HepG2 (cell line): ENCODE results near the gene STKLD1. TPM values are rescaled to one million over a fixed set of nuclear protein-coding genes. Genes with fewer than 3 reads are reported as not detected.

ENCODE experiments used
- AKAP8 ChIP-seq: sonication (generic); formaldehyde crosslinking; IDR thresholded peaks from 2 replicates; pipeline ENCODE4 v1.5.1; 2020; ENCODE audit warnings: mild to moderate bottlenecking, missing genetic modification reagents
- FOXO4 ChIP-seq: sonication (generic); formaldehyde crosslinking; conservative IDR thresholded peaks from 2 replicates; pipeline ENCODE4 v1.8.1; 2023; ENCODE audit warnings: missing genetic modification reagents
- GMEB2 ChIP-seq: IDR thresholded peaks from 2 replicates; pipeline ENCODE4 v1.6.1; 2016; ENCODE audit warnings: missing biosample characterization, missing genetic modification reagents, low read depth
- HMG20A ChIP-seq: IDR thresholded peaks from 2 replicates; pipeline ENCODE4 v1.6.1; 2016; ENCODE audit warnings: borderline replicate concordance
- MIER2 ChIP-seq: IDR thresholded peaks from 2 replicates; pipeline ENCODE4 v1.6.1; 2016; ENCODE audit warnings: missing biosample characterization, missing genetic modification reagents
- RNF2 ChIP-seq: fragments of 450-650 bp; conservative IDR thresholded peaks from 2 replicates; pipeline ENCODE4 v1.6.1; 2016; ENCODE audit warnings: low read depth
- STAT6 ChIP-seq: sonication (generic); formaldehyde crosslinking; IDR thresholded peaks from 2 replicates; pipeline ENCODE4 v1.4.0; 2020; ENCODE audit warnings: missing genetic modification reagents, mild to moderate bottlenecking, borderline replicate concordance
- ZBTB33 ChIP-seq: sonication (generic); formaldehyde crosslinking; IDR thresholded peaks from 2 replicates; pipeline ENCODE4 v1.4.0; 2020; ENCODE audit warnings: missing genetic modification reagents
- ZC3H13 ChIP-seq: sonication (generic); formaldehyde crosslinking; IDR thresholded peaks from 2 replicates; pipeline ENCODE4 v1.8.1; 2023; ENCODE audit warnings: mild to moderate bottlenecking, missing genetic modification reagents, moderate library complexity
- ZFP90 ChIP-seq: sonication (generic); formaldehyde crosslinking; IDR thresholded peaks from 2 replicates; pipeline ENCODE4 v1.8.0; 2022; ENCODE audit warnings: missing genetic modification reagents, mild to moderate bottlenecking, inconsistent platforms, borderline replicate concordance
- ZNF256 ChIP-seq: sonication (generic); formaldehyde crosslinking; conservative IDR thresholded peaks from 2 replicates; pipeline ENCODE4 v1.4.0; 2020; ENCODE audit warnings: missing genetic modification reagents
- ZNF337 ChIP-seq: sonication (generic); formaldehyde crosslinking; IDR thresholded peaks from 2 replicates; pipeline ENCODE4 v1.5.1; 2020; ENCODE audit warnings: missing genetic modification reagents, low read depth, mild to moderate bottlenecking, borderline replicate concordance
- ZNF557 ChIP-seq: sonication (generic); formaldehyde crosslinking; IDR thresholded peaks from 2 replicates; pipeline ENCODE4 v1.4.0; 2020; ENCODE audit warnings: missing genetic modification reagents
- ZNF570 ChIP-seq: sonication (generic); formaldehyde crosslinking; IDR thresholded peaks from 2 replicates; pipeline ENCODE4 v1.4.0; 2020; ENCODE audit warnings: mild to moderate bottlenecking, missing genetic modification reagents, borderline replicate concordance
- ZNF672 ChIP-seq: sonication (generic); formaldehyde crosslinking; IDR thresholded peaks from 2 replicates; pipeline ENCODE4 v1.8.1; 2022; ENCODE audit warnings: missing genetic modification reagents
- ZNF687 ChIP-seq: sonication (generic); formaldehyde crosslinking; IDR thresholded peaks from 2 replicates; pipeline ENCODE4 v1.5.1; 2020; ENCODE audit warnings: mild to moderate bottlenecking, missing genetic modification reagents, moderate library complexity
- polyA plus RNA-seq, 8 experiments: library from polyadenylated mRNA; depleted of rRNA in 3 of 8; stranded (reverse) in 7 of 8; unstranded in 1 of 8; fragments of >200 nt; fragmentation: Illumina TruSeq in 4 of 8; extraction: Trizol in 4 of 8; gene quantifications; 2 replicates each; pipeline versions ENCODE4 v1.2.1 to v1.2.3, GENCODE V29; 2011 to 2016; ENCODE audit warnings: low read depth in 4 of 8, missing spikeins in 1 of 8, mixed read lengths in 1 of 8; ENCODE audit not compliant: insufficient read depth in 1 of 8
- total RNA-seq, 5 experiments: library from RNA; depleted of rRNA; stranded (reverse); fragments of >200 nt; fragmentation: Illumina TruSeq; extraction: Trizol; gene quantifications; 2 replicates each; pipeline ENCODE4 v1.2.3, GENCODE V29; 2016; ENCODE audit warnings: low read depth in 1 of 5

The STKLD1 gene
- total and polyA plus RNA-seq, 2 of the 13 experiments (the other 11 are each of a cell fraction or from before 2014, with no cell fraction given) = 1.5 to 2.2 TPM

- peak; percentile 78 for TF ChIP-seq GMEB2
- TF ChIP-seq ZFP90 = no peak; the same call in 1 of the 2 replicates
- TF ChIP-seq RNF2 = peak; percentile 65; the same call in 1 of the 2 replicates
- peak; percentile 95 for TF ChIP-seq ZC3H13 (CRISPR knock-in tag)
- TF ChIP-seq ZNF256 = peak; percentile 91
- TF ChIP-seq ZNF337 (CRISPR knock-in tag) = peak; percentile 79; the same call in 1 of the 2 replicates
- TF ChIP-seq MIER2 = 0 out of 2 replicates have a peak, but pooled peaks have one; percentile 46
- TF ChIP-seq ZNF687 = peak; percentile 98
- no peak for TF ChIP-seq FOXO4
- no peak for TF ChIP-seq ZNF570 (CRISPR knock-in tag)
- TF ChIP-seq HMG20A = 0 out of 2 replicates have a peak, but pooled peaks have one; percentile 47
- TF ChIP-seq ZBTB33 (CRISPR knock-in tag) = peak; percentile 69
- TF ChIP-seq STAT6 = no peak
- no peak for TF ChIP-seq ZNF557 (CRISPR knock-in tag)
- peak; percentile 55; the same call in 1 of the 2 replicates for TF ChIP-seq ZNF672 (CRISPR knock-in tag)
- TF ChIP-seq AKAP8 (CRISPR knock-in tag) = peak; percentile 100
Measured at GRCh38 chr9:133335924-133336811, 40.0 kb upstream of the STKLD1 start, which contains the start of gene SURF6 (continued).
